ENCODE data around the gene GAL3ST2. TPM values are rescaled to one million over a fixed set of nuclear protein-coding genes. Genes with fewer than 3 reads are reported as not detected.

GAL3ST2 gene
- total RNA-seq, 1 experiment from 2014 or later: not detected

DNA sequence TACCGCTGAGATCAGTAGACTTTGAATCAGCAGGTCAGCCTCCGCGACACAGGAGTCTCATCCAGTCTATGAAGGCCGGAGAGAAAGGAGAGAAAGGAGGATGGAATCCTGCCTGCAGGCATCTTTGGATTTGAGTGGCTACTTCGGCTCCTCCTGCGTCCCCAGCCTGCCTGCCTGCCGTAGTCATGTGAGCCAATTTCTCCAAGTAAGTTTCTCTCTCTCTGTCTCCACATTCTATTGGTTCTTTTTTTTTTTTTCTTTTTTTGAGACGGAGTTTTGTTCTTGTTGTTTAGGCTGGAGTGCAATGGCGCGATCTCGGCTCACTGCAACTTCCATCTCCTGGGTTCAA is 65.4 kb downstream of the GAL3ST2 start:
- TF ChIP-seq EZH2phosphoT487 (IDR thresholded peaks at IDR 0.05; ENCODE audit: borderline replicate concordance, low read length): no peak
- TF ChIP-seq, protein P1, sequence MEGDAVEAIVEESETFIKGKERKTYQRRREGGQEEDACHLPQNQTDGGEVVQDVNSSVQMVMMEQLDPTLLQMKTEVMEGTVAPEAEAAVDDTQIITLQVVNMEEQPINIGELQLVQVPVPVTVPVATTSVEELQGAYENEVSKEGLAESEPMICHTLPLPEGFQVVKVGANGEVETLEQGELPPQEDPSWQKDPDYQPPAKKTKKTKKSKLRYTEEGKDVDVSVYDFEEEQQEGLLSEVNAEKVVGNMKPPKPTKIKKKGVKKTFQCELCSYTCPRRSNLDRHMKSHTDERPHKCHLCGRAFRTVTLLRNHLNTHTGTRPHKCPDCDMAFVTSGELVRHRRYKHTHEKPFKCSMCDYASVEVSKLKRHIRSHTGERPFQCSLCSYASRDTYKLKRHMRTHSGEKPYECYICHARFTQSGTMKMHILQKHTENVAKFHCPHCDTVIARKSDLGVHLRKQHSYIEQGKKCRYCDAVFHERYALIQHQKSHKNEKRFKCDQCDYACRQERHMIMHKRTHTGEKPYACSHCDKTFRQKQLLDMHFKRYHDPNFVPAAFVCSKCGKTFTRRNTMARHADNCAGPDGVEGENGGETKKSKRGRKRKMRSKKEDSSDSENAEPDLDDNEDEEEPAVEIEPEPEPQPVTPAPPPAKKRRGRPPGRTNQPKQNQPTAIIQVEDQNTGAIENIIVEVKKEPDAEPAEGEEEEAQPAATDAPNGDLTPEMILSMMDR (conservative IDR thresholded peaks at IDR 0.05; ENCODE audit: low read depth, low read length): no peak
- no peak for TF ChIP-seq EZH2 (IDR thresholded peaks at IDR 0.05; ENCODE audit: low read length, unreplicated experiment)
- ATAC-seq (no peak), DNase-seq (no peak)
- ChIA-PET POLR2A (ENCODE audit: unreplicated experiment) (no interaction called here), CTCF (no interaction called here)
- Histone ChIP-seq H3K4me1 (ENCODE audit: insufficient read depth, low read length) (no peaks in the 10 kb centered on the region), H3K4me2 (ENCODE audit: low read length) (no peak overlapping the region), H2AFZ (ENCODE audit: low read length) (no peak overlapping the region), H3K9me2 (replicated peaks; ENCODE audit: low read length) (no peaks in the 10 kb centered on the region), H3F3A (ENCODE audit: low read length, unreplicated experiment) (no peaks in the 10 kb centered on the region), H3K9ac (ENCODE audit: low read length) (no peak overlapping the region), H3K79me2 (ENCODE audit: low read length) (no peaks in the 10 kb centered on the region), H3K4me3 (ENCODE audit: low read length) (no peak overlapping the region), H3K27ac (ENCODE audit: low read length) (no peak overlapping the region), H4K20me1 (ENCODE audit: low read length) (no peaks in the 10 kb centered on the region), H3K9me3 (ENCODE audit: low read length) (no peaks in the 10 kb centered on the region), H3K27me3 (ENCODE audit: low read length) (no peaks in the 10 kb centered on the region), H3K36me3 (ENCODE audit: low read depth, low read length) (no peaks in the 10 kb centered on the region)
- BruUV-seq (replicated peaks): no TSS peak
- intact Hi-C loops (cut with micrococcal nuclease): no loop called here

DNA sequence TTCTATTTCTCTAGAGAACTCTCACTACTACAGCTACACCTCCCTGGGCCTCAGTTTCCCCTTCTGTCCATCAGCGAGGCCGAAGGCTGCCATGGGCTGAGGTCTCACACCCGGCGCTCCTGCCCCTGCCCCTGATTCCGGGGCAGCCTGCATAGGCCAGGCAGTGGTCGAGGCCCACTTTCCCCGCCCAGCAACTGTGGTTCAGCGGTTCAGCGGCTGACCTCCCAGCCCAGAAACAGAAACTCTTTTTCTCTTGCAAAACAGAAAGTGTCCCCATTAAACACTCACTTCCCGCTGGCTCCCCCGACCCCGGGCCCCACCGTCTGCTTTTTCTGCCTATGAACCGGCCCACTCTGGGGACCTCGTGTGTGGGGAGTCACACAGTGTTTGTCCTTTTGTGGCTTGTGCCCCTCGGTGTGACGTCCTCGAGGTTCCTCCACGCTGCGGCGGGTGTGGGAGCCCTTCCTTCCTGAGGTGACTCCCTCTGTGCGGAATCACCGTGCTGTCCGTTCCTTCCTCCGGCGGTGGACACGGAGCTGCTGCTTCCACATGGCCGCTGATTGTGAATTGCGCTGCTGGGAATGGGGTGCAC is 66.1 kb downstream of the GAL3ST2 start:
- no peak overlapping the region for H3K27ac ChIP-seq (ENCODE audit: low read length)
- H3K4me1 ChIP-seq (ENCODE audit: insufficient read depth, low read length): no peaks in the 10 kb centered on the region
- H3K4me3 ChIP-seq (ENCODE audit: low read length): no peak overlapping the region
- no peak overlapping the region for H3K4me2 ChIP-seq (ENCODE audit: low read length)
- no peak overlapping the region for H3K9ac ChIP-seq (ENCODE audit: low read length)
- H3F3A ChIP-seq (ENCODE audit: low read length, unreplicated experiment): no peaks in the 10 kb centered on the region
- H3K27me3 ChIP-seq (ENCODE audit: low read length): no peaks in the 10 kb centered on the region
- BruUV-seq (replicated peaks): no TSS peak
- ATAC-seq (no peak), DNase-seq (no peak)
- TF ChIP-seq EZH2phosphoT487 (IDR thresholded peaks at IDR 0.05; ENCODE audit: borderline replicate concordance, low read length): no peak
- TF ChIP-seq EZH2 (IDR thresholded peaks at IDR 0.05; ENCODE audit: low read length, unreplicated experiment): no peak
- TF ChIP-seq, protein P1 (conservative IDR thresholded peaks at IDR 0.05; ENCODE audit: low read depth, low read length): no peak
- ChIA-PET POLR2A (ENCODE audit: unreplicated experiment) (no interaction called here), CTCF (no interaction called here)
- intact Hi-C loops (cut with micrococcal nuclease): no loop called here
- H3K9me3 ChIP-seq (ENCODE audit: low read length): no peaks in the 10 kb centered on the region
- no peaks in the 10 kb centered on the region for H3K79me2 ChIP-seq (ENCODE audit: low read length)
- H2AFZ ChIP-seq (ENCODE audit: low read length): no peak overlapping the region
- no peaks in the 10 kb centered on the region for H3K36me3 ChIP-seq (ENCODE audit: low read depth, low read length)
- H3K9me2 ChIP-seq (replicated peaks; ENCODE audit: low read length): no peaks in the 10 kb centered on the region
- no peaks in the 10 kb centered on the region for H4K20me1 ChIP-seq (ENCODE audit: low read length)

DNA sequence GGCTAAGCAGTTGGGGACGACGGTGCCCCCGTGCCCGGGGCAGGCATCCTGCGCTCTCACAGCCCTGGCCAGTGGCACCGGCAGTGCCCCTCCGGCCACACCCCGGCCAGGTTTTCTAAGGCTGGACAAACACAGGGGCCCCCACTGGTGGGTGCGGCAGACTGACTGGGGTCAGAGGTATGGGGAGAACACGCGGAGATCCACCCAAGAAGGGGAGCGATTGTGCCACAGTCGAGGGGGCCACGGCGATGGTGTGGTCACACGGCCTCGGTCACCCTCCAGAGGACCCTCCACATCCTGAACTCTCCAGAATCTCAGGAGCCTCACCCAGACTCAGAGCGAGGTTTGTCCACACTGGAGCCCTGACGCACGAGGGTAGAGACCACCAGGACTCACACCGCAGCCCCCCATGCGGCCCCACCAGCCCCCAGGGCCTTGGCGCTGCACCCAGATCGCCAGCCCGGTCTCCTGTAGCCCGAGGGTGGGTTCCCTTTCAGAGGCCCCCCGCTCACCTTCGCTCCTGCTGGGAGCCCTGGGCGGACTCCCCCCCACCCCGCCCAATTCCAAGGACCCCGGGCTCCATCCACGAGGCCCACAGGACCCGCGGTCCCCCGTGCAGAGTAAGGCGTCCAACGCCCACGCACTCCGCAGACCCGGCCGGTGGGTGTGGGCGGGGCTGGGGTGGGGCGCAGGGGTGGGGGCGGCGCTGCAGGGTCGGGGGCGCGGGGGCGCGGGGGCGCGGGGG is 66.9 kb downstream of the GAL3ST2 start:
- Histone ChIP-seq H3K79me2 (ENCODE audit: low read length) (no peaks in the 10 kb centered on the region), H3K9ac (ENCODE audit: low read length) (no peak overlapping the region), H3K4me3 (ENCODE audit: low read length) (no peak overlapping the region), H3K36me3 (ENCODE audit: low read depth, low read length) (no peaks in the 10 kb centered on the region), H3F3A (ENCODE audit: low read length, unreplicated experiment) (no peaks in the 10 kb centered on the region), H3K9me2 (replicated peaks; ENCODE audit: low read length) (no peaks in the 10 kb centered on the region), H3K27ac (ENCODE audit: low read length) (no peak overlapping the region), H3K4me1 (ENCODE audit: insufficient read depth, low read length) (no peaks in the 10 kb centered on the region), H3K9me3 (ENCODE audit: low read length) (no peaks in the 10 kb centered on the region), H4K20me1 (ENCODE audit: low read length) (no peaks in the 10 kb centered on the region), H3K27me3 (ENCODE audit: low read length) (no peaks in the 10 kb centered on the region), H3K4me2 (ENCODE audit: low read length) (no peak overlapping the region), H2AFZ (ENCODE audit: low read length) (no peak overlapping the region)
- no peak for TF ChIP-seq EZH2phosphoT487 (IDR thresholded peaks at IDR 0.05; ENCODE audit: borderline replicate concordance, low read length)
- TF ChIP-seq, protein P1 (conservative IDR thresholded peaks at IDR 0.05; ENCODE audit: low read depth, low read length): no peak
- no peak for TF ChIP-seq EZH2 (IDR thresholded peaks at IDR 0.05; ENCODE audit: low read length, unreplicated experiment)
- no peak for DNase-seq
- intact Hi-C loops (cut with micrococcal nuclease): no loop called here
- no peak for ATAC-seq
- ChIA-PET POLR2A (ENCODE audit: unreplicated experiment) (no interaction called here), CTCF (no interaction called here)
- no TSS peak for BruUV-seq (replicated peaks)

Data from PC-3 (cell line).